ENCODE results near the gene SYCP3.

- no peak for TF ChIP-seq CTCF (conservative IDR thresholded peaks at IDR 0.05 in 1 of 2, IDR thresholded peaks at IDR 0.05 in 1 of 2; ENCODE audit: extremely low read depth in 1 of 2, insufficient read depth in 1 of 2, low read depth in 1 of 2, low read length in 2 of 2)
- no peak for TF ChIP-seq EZH2 (IDR thresholded peaks at IDR 0.05; ENCODE audit: borderline replicate concordance, low read length)
These were observed 53.1 kb downstream of the SYCP3 start for GRCh38 chr12:101686176-101686575.
